Mesothelial cell of epicardium (in vitro differentiated cells): ENCODE data around the gene INSIG2. TPM values are rescaled to one million over a fixed set of nuclear protein-coding genes. Genes with fewer than 3 reads are reported as not detected.

ENCODE experiments used
- DNase-seq, 2 experiments: peaks; one replicate each; pipeline ENCODE4 v3.0.0; 2021; ENCODE audit warnings: low spot score in 2 of 2; ENCODE audit not compliant: unreplicated experiment in 2 of 2
- H3K27ac Mint-ChIP-seq: 2 replicates; pipeline ENCODE4 v1.8.0; 2021; ENCODE audit warnings: mixed read lengths
- H3K27me3 Mint-ChIP-seq: 2 replicates; pipeline ENCODE4 v1.8.0; 2021; ENCODE audit warnings: low read depth, mixed read lengths
- H3K36me3 Mint-ChIP-seq: 2 replicates; pipeline ENCODE4 v1.8.0; 2021; ENCODE audit warnings: mixed read lengths
- H3K4me1 Mint-ChIP-seq: 2 replicates; pipeline ENCODE4 v1.8.0; 2021; ENCODE audit warnings: mixed read lengths
- H3K4me3 Mint-ChIP-seq: 2 replicates; pipeline ENCODE4 v1.8.0; 2021; ENCODE audit warnings: mild to moderate bottlenecking, moderate library complexity, mixed read lengths
- H3K9me3 Mint-ChIP-seq: 2 replicates; pipeline ENCODE4 v1.8.0; 2021; ENCODE audit warnings: mixed read lengths
- CTCF ChIP-seq: fragments of 200-600 bp; sonication (generic); IDR thresholded peaks from one replicate; pipeline ENCODE4 v1.5.0; 2021; ENCODE audit warnings: antibody characterized with exemption; ENCODE audit not compliant: unreplicated experiment
- total RNA-seq: library from RNA; stranded (reverse); gene quantifications from 3 replicates; pipeline ENCODE4 v1.2.1, GENCODE V29; 2021

Gene INSIG2
- total RNA-seq, 1 donor from 2014 or later: 22.5 TPM

GRCh38 chr2:118061135-118061955 lies 26.9 kb upstream of the INSIG2 start:
- peaks cover 7% of the 10 kb centered on the region for H3K4me1 Mint-ChIP-seq
- TF ChIP-seq CTCF: no peak
- H3K9me3 Mint-ChIP-seq: no peaks in the 10 kb centered on the region
- H3K4me3 Mint-ChIP-seq: no peak overlapping the region
- no peaks in the 10 kb centered on the region for H3K36me3 Mint-ChIP-seq
- H3K27ac Mint-ChIP-seq: no peak overlapping the region
- no peak for DNase-seq
- H3K27me3 Mint-ChIP-seq: peaks cover 82% of the 10 kb centered on the region

- Mint-ChIP-seq H3K27ac (no peak overlapping the region), H3K27me3 (peaks cover 81% of the 10 kb centered on the region), H3K4me1 (peaks cover 7% of the 10 kb centered on the region), H3K4me3 (no peak overlapping the region), H3K9me3 (no peaks in the 10 kb centered on the region), H3K36me3 (no peaks in the 10 kb centered on the region)
- no peak for TF ChIP-seq CTCF
- DNase-seq: no peak
Observed at GRCh38 chr2:118062048-118062447, 26.2 kb upstream of the INSIG2 start.

GRCh38 chr2:118062669-118063068 lies 25.6 kb upstream of the INSIG2 start:
- no peak for DNase-seq
- Mint-ChIP-seq H3K4me1 (peaks cover 7% of the 10 kb centered on the region), H3K9me3 (no peaks in the 10 kb centered on the region), H3K27ac (no peak overlapping the region), H3K4me3 (no peak overlapping the region), H3K27me3 (peaks cover 78% of the 10 kb centered on the region), H3K36me3 (no peaks in the 10 kb centered on the region)
- TF ChIP-seq CTCF: no peak

- Mint-ChIP-seq H3K4me3 (no peak overlapping the region), H3K27me3 (peaks cover 81% of the 10 kb centered on the region), H3K36me3 (no peaks in the 10 kb centered on the region), H3K9me3 (no peaks in the 10 kb centered on the region), H3K27ac (no peak overlapping the region), H3K4me1 (peaks cover 6% of the 10 kb centered on the region)
- no peak for TF ChIP-seq CTCF
- DNase-seq: no peak
Observed at GRCh38 chr2:118065015-118065706, 23.1 kb upstream of the INSIG2 start.

GRCh38 chr2:118065921-118066511 lies 22.3 kb upstream of the INSIG2 start:
- TF ChIP-seq CTCF: no peak
- Mint-ChIP-seq H3K4me1 (peaks cover 6% of the 10 kb centered on the region), H3K36me3 (no peaks in the 10 kb centered on the region), H3K27me3 (peaks cover 79% of the 10 kb centered on the region), H3K27ac (no peak overlapping the region), H3K4me3 (no peak overlapping the region), H3K9me3 (no peaks in the 10 kb centered on the region)
- no peak for DNase-seq
